ENCODE data around the gene SMARCAD1. TPM values are rescaled to one million over a fixed set of nuclear protein-coding genes. Genes with fewer than 3 reads are reported as not detected.
"Not testable (repeated sequence)": the region's sequence is repeated elsewhere in the genome, so short reads cannot be mapped to it uniquely, and the experiment has no call there.

The SMARCAD1 gene
- total and polyA plus RNA-seq, 2 donors (not counting 1 experiment from before 2014, with no cell fraction given): 24.8 to 30.7 TPM

- Histone ChIP-seq H2AFZ (ENCODE audit: low read length) (no peak overlapping the region), H3K79me2 (ENCODE audit: control insufficient read depth, insufficient read depth, low read length) (no peaks in the 10 kb centered on the region), H4K20me1 (ENCODE audit: control insufficient read depth, extremely low read depth, insufficient read depth, low read length) (no peaks in the 10 kb centered on the region), H3K9me3 (ENCODE audit: control insufficient read depth, insufficient read depth, low read depth, low read length) (no peaks in the 10 kb centered on the region), H3K4me3 (replicated peaks in 1 of 4; ENCODE audit: control extremely low read depth in 1 of 4, insufficient read depth in 1 of 4, low read depth in 3 of 4, low read length in 4 of 4) (no peak overlapping the region), H3K4me1 (ENCODE audit: control insufficient read depth, extremely low read depth, insufficient read depth, low read length) (no peaks in the 10 kb centered on the region), H3K9ac (ENCODE audit: insufficient read depth, low read length) (no peak overlapping the region), H3K4me2 (ENCODE audit: extremely low read depth, insufficient read depth, low read length) (no peak overlapping the region), H3K27ac (ENCODE audit: insufficient read depth, low read length) (no peak overlapping the region), H3K36me3 (ENCODE audit: control insufficient read depth, insufficient read depth, low read length) (no peaks in the 10 kb centered on the region), H3K27me3 (ENCODE audit: control insufficient read depth, insufficient read depth, low read length) (no peaks in the 10 kb centered on the region)
- no peak for TF ChIP-seq CTCF (conservative IDR thresholded peaks at IDR 0.05 in 1 of 2, IDR thresholded peaks at IDR 0.05 in 1 of 2; ENCODE audit: low read depth in 1 of 2, low read length in 2 of 2)
- TF ChIP-seq EZH2 (IDR thresholded peaks at IDR 0.05; ENCODE audit: low read length, missing control alignments): no peak
- no peak for DNase-seq (ENCODE audit: low read depth in 2 of 2)
These were observed 99.0 kb downstream of the SMARCAD1 start for GRCh38 chr4:94306713-94307112.

GRCh38 chr4:94307231-94307871 lies 99.7 kb downstream of the SMARCAD1 start:
- no peak overlapping the region for H3K9ac ChIP-seq (ENCODE audit: insufficient read depth, low read length)
- no peaks in the 10 kb centered on the region for H3K4me1 ChIP-seq (ENCODE audit: control insufficient read depth, extremely low read depth, insufficient read depth, low read length)
- H3K27ac ChIP-seq (ENCODE audit: insufficient read depth, low read length): no peak overlapping the region
- H3K79me2 ChIP-seq (ENCODE audit: control insufficient read depth, insufficient read depth, low read length): no peaks in the 10 kb centered on the region
- no peak for TF ChIP-seq EZH2 (IDR thresholded peaks at IDR 0.05; ENCODE audit: low read length, missing control alignments)
- no peak for TF ChIP-seq CTCF (conservative IDR thresholded peaks at IDR 0.05 in 1 of 2, IDR thresholded peaks at IDR 0.05 in 1 of 2; ENCODE audit: low read depth in 1 of 2, low read length in 2 of 2)
- H3K36me3 ChIP-seq (ENCODE audit: control insufficient read depth, insufficient read depth, low read length): no peaks in the 10 kb centered on the region
- H2AFZ ChIP-seq (ENCODE audit: low read length): no peak overlapping the region
- no peaks in the 10 kb centered on the region for H3K27me3 ChIP-seq (ENCODE audit: control insufficient read depth, insufficient read depth, low read length)
- no peaks in the 10 kb centered on the region for H3K9me3 ChIP-seq (ENCODE audit: control insufficient read depth, insufficient read depth, low read depth, low read length)
- no peak for DNase-seq (ENCODE audit: low read depth in 2 of 2)
- no peaks in the 10 kb centered on the region for H4K20me1 ChIP-seq (ENCODE audit: control insufficient read depth, extremely low read depth, insufficient read depth, low read length)
- no peak overlapping the region for H3K4me3 ChIP-seq (replicated peaks in 1 of 4; ENCODE audit: control extremely low read depth in 1 of 4, insufficient read depth in 1 of 4, low read depth in 3 of 4, low read length in 4 of 4)
- H3K4me2 ChIP-seq (ENCODE audit: extremely low read depth, insufficient read depth, low read length): no peak overlapping the region

GRCh38 chr4:94319927-94320326 lies 112.3 kb downstream of the SMARCAD1 start:
- not testable (repeated sequence) for H4K20me1 ChIP-seq (ENCODE audit: control insufficient read depth, extremely low read depth, insufficient read depth, low read length); H2AFZ ChIP-seq (ENCODE audit: low read length); H3K27me3 ChIP-seq (ENCODE audit: control insufficient read depth, insufficient read depth, low read length); H3K27ac ChIP-seq (ENCODE audit: insufficient read depth, low read length); DNase-seq (ENCODE audit: low read depth in 2 of 2); H3K4me3 ChIP-seq (replicated peaks in 1 of 4; ENCODE audit: control extremely low read depth in 1 of 4, insufficient read depth in 1 of 4, low read depth in 3 of 4, low read length in 4 of 4); H3K9ac ChIP-seq (ENCODE audit: insufficient read depth, low read length); H3K4me2 ChIP-seq (ENCODE audit: extremely low read depth, insufficient read depth, low read length); H3K9me3 ChIP-seq (ENCODE audit: control insufficient read depth, insufficient read depth, low read depth, low read length); H3K4me1 ChIP-seq (ENCODE audit: control insufficient read depth, extremely low read depth, insufficient read depth, low read length); H3K36me3 ChIP-seq (ENCODE audit: control insufficient read depth, insufficient read depth, low read length); H3K79me2 ChIP-seq (ENCODE audit: control insufficient read depth, insufficient read depth, low read length)
